ENCODE measurements around the gene UNC13A. TPM values are rescaled to one million over a fixed set of nuclear protein-coding genes. Genes with fewer than 3 reads are reported as not detected.

Gene UNC13A
- polyA plus RNA-seq, 1 of the 3 experiments (the other 2 are of a cell fraction): 0.38 TPM

GRCh38 chr19:17556995-17557394 is 131.2 kb downstream of the UNC13A start:
- H3F3A ChIP-seq (replicated peaks; ENCODE audit: insufficient read depth): peaks cover 6% of the 10 kb centered on the region
- H3K79me2 ChIP-seq (ENCODE audit: insufficient read depth): peaks cover 24% of the 10 kb centered on the region
- H3K4me1 ChIP-seq (ENCODE audit: control insufficient read depth in 1 of 2, insufficient read depth in 2 of 2, low read depth in 1 of 2, low read length in 1 of 2): peaks cover 0 to 7% of the 10 kb centered on the region in 2 experiments; a peak in 2 of 4 replicates
- H3K27ac ChIP-seq (ENCODE audit: low read depth in 2 of 2, low read length in 1 of 2): no peak overlapping the region
- H3K9me2 ChIP-seq: no peaks in the 10 kb centered on the region
- ChIA-PET POLR2A (no interaction called here), CTCF (interaction anchor here (0.7 to 2.4 kb wide), 5 partner anchors 16 to 61 kb away, joined by 3 to 14 read pairs (median 5); no protein-coding TSS in a partner anchor)
- TF ChIP-seq EP300 (IDR thresholded peaks at IDR 0.05; ENCODE audit: borderline replicate concordance in 1 of 2, low read depth in 1 of 2, low read length in 1 of 2) (no peak), ELF1 (IDR thresholded peaks at IDR 0.05) (no peak)
- peak overlapping the region in 1 of 2 experiments; percentile 93; a peak in 1 of 4 replicates for H3K4me3 ChIP-seq (ENCODE audit: low read depth in 2 of 2, low read length in 1 of 2)
- DNase-seq: no peak
- H3K9ac ChIP-seq: peak overlapping the region; percentile 78; the same call in 1 of the 2 replicates
- H3K27me3 ChIP-seq (ENCODE audit: insufficient read depth): no peaks in the 10 kb centered on the region
- peak overlapping the region; percentile 98 for H3K4me2 ChIP-seq
- H3K9me3 ChIP-seq: no peaks in the 10 kb centered on the region
- peaks cover 5 to 14% of the 10 kb centered on the region in 2 experiments for H3K36me3 ChIP-seq (replicated peaks in 1 of 2; ENCODE audit: control insufficient read depth in 1 of 2, insufficient read depth in 2 of 2, low read length in 1 of 2)
- H4K20me1 ChIP-seq (ENCODE audit: insufficient read depth): no peaks in the 10 kb centered on the region
- no peak overlapping the region for H2AFZ ChIP-seq (ENCODE audit: low read depth)
- 85% methylated on average over 7 of the region's 7 CpGs for WGBS (ENCODE audit: low lambda C conversion rate)

GRCh38 chr19:17555929-17556813 is 132.0 kb downstream of the UNC13A start:
- peak overlapping the region; percentile 98 for H3K4me2 ChIP-seq
- H2AFZ ChIP-seq (ENCODE audit: low read depth): peak overlapping the region; percentile 86; the same call in 1 of the 2 replicates
- WGBS (ENCODE audit: low lambda C conversion rate): 11% methylated on average over 24 of the region's 46 CpGs
- H3K9ac ChIP-seq: peak overlapping the region; percentile 78
- ChIA-PET CTCF (interaction anchor here (0.6 to 2.4 kb wide), 6 partner anchors 17 to 1124 kb away, joined by 3 to 14 read pairs (median 4); no protein-coding TSS in a partner anchor), POLR2A (no interaction called here)
- peaks cover 6% of the 10 kb centered on the region for H3F3A ChIP-seq (replicated peaks; ENCODE audit: insufficient read depth)
- no peaks in the 10 kb centered on the region for H3K27me3 ChIP-seq (ENCODE audit: insufficient read depth)
- peaks cover 20% of the 10 kb centered on the region for H3K79me2 ChIP-seq (ENCODE audit: insufficient read depth)
- no peaks in the 10 kb centered on the region for H3K9me2 ChIP-seq
- peak; percentile 74 for DNase-seq
- no peaks in the 10 kb centered on the region for H4K20me1 ChIP-seq (ENCODE audit: insufficient read depth)
- H3K9me3 ChIP-seq: no peaks in the 10 kb centered on the region
- TF ChIP-seq EP300 (IDR thresholded peaks at IDR 0.05; ENCODE audit: borderline replicate concordance in 1 of 2, low read depth in 1 of 2, low read length in 1 of 2) (no peak), NRF1 (IDR thresholded peaks at IDR 0.05; ENCODE audit: low read depth, low read length) (peak; percentile 41), RAD21 (IDR thresholded peaks at IDR 0.05; ENCODE audit: low read length) (peak; percentile 4; the same call in 1 of the 2 replicates), RXRA (IDR thresholded peaks at IDR 0.05; ENCODE audit: borderline replicate concordance, low read depth) (no peak), ZBTB33 (IDR thresholded peaks at IDR 0.05; ENCODE audit: borderline replicate concordance, low read depth) (no peak), GATA2 (CRISPR knock-in tag; IDR thresholded peaks at IDR 0.05) (no peak), TCF12 (IDR thresholded peaks at IDR 0.05) (0 out of 2 replicates have a peak, but pooled peaks have one; percentile 18), FOXM1 (IDR thresholded peaks at IDR 0.05; ENCODE audit: low read depth) (no peak), MXI1 (IDR thresholded peaks at IDR 0.05; ENCODE audit: low read depth, low read length) (peak; percentile 57), FOXJ3 (CRISPR knock-in tag; IDR thresholded peaks at IDR 0.05) (no peak)
- TF ChIP-seq, protein P1, sequence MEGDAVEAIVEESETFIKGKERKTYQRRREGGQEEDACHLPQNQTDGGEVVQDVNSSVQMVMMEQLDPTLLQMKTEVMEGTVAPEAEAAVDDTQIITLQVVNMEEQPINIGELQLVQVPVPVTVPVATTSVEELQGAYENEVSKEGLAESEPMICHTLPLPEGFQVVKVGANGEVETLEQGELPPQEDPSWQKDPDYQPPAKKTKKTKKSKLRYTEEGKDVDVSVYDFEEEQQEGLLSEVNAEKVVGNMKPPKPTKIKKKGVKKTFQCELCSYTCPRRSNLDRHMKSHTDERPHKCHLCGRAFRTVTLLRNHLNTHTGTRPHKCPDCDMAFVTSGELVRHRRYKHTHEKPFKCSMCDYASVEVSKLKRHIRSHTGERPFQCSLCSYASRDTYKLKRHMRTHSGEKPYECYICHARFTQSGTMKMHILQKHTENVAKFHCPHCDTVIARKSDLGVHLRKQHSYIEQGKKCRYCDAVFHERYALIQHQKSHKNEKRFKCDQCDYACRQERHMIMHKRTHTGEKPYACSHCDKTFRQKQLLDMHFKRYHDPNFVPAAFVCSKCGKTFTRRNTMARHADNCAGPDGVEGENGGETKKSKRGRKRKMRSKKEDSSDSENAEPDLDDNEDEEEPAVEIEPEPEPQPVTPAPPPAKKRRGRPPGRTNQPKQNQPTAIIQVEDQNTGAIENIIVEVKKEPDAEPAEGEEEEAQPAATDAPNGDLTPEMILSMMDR (IDR thresholded peaks at IDR 0.05): peak; percentile 14; the same call in 1 of the 2 replicates
- H3K36me3 ChIP-seq (replicated peaks in 1 of 2; ENCODE audit: control insufficient read depth in 1 of 2, insufficient read depth in 2 of 2, low read length in 1 of 2): peaks cover 5 to 14% of the 10 kb centered on the region in 2 experiments
- peaks cover 0 to 7% of the 10 kb centered on the region in 2 experiments; a peak in 2 of 4 replicates for H3K4me1 ChIP-seq (ENCODE audit: control insufficient read depth in 1 of 2, insufficient read depth in 2 of 2, low read depth in 1 of 2, low read length in 1 of 2)
- H3K27ac ChIP-seq (ENCODE audit: low read depth in 2 of 2, low read length in 1 of 2): peak overlapping the region; percentile 35 to 67; a peak in 3 of 4 replicates
- H3K4me3 ChIP-seq (ENCODE audit: low read depth in 2 of 2, low read length in 1 of 2): peak overlapping the region; percentile 76 to 93
